ENCODE data around the gene NIFK. TPM values are rescaled to one million over a fixed set of nuclear protein-coding genes. Genes with fewer than 3 reads are reported as not detected.

The NIFK gene
- total RNA-seq, 1 experiment from 2014 or later, result 171 TPM

- no peak for DNase-seq (ENCODE audit: unreplicated experiment)
- H3K4me1 Mint-ChIP-seq (ENCODE audit: insufficient read depth, unreplicated experiment), result peaks cover 11% of the 10 kb centered on the region
- CTCF ChIA-PET, result interaction anchor here (0.6 kb wide), 1 partner anchor 687 kb away, joined by 4 read pairs; no protein-coding TSS in a partner anchor
- peaks cover 18% of the 10 kb centered on the region for H3K36me3 Mint-ChIP-seq (ENCODE audit: insufficient read depth, unreplicated experiment)
- H3K27me3 Mint-ChIP-seq (ENCODE audit: insufficient read depth, unreplicated experiment), result no peaks in the 10 kb centered on the region
- H3K4me3 Mint-ChIP-seq (ENCODE audit: unreplicated experiment), result no peak overlapping the region
- intact Hi-C loops (cut with micrococcal nuclease), result no loop called here
- BruUV-seq (replicated peaks), result no TSS peak
- POLR2A ChIA-PET, result interaction anchor here (0.6 to 1.5 kb wide), 2 partner anchors 17 to 56 kb away, joined by 4 read pairs; partner anchors contain the start of gene TSN
- no peak overlapping the region for H3K27ac Mint-ChIP-seq (ENCODE audit: low read depth, unreplicated experiment)
- TF ChIP-seq CTCF (IDR thresholded peaks at IDR 0.05; ENCODE audit: unreplicated experiment), result no peak
- H3K9me3 Mint-ChIP-seq (ENCODE audit: unreplicated experiment), result no peaks in the 10 kb centered on the region
These were observed 35.5 kb upstream of the NIFK start for GRCh38 chr2:121771976-121772742.

- H3K4me1 Mint-ChIP-seq (ENCODE audit: insufficient read depth, unreplicated experiment), result no peaks in the 10 kb centered on the region
- no peak overlapping the region for H3K27ac Mint-ChIP-seq (ENCODE audit: low read depth, unreplicated experiment)
- no TSS peak for BruUV-seq (replicated peaks)
- ChIA-PET CTCF (interaction anchor here (0.6 to 1.1 kb wide), 3 partner anchors 33 to 602 kb away, joined by 3 to 6 read pairs (median 4); no protein-coding TSS in a partner anchor), POLR2A (interaction anchor here (0.7 to 0.8 kb wide), 2 partner anchors 9 to 11 kb away, joined by 3 read pairs; no protein-coding TSS in a partner anchor)
- peaks cover 57% of the 10 kb centered on the region for H3K36me3 Mint-ChIP-seq (ENCODE audit: insufficient read depth, unreplicated experiment)
- intact Hi-C loops (cut with micrococcal nuclease), result no loop called here
- TF ChIP-seq CTCF (IDR thresholded peaks at IDR 0.05; ENCODE audit: unreplicated experiment), result no peak
- no peaks in the 10 kb centered on the region for H3K27me3 Mint-ChIP-seq (ENCODE audit: insufficient read depth, unreplicated experiment)
- DNase-seq (ENCODE audit: unreplicated experiment), result no peak
- H3K9me3 Mint-ChIP-seq (ENCODE audit: unreplicated experiment), result no peaks in the 10 kb centered on the region
- no peak overlapping the region for H3K4me3 Mint-ChIP-seq (ENCODE audit: unreplicated experiment)
These were observed 31.6 kb upstream of the NIFK start for GRCh38 chr2:121768143-121768755.

GRCh38 chr2:121766624-121767023 is 29.9 kb upstream of the NIFK start:
- H3K9me3 Mint-ChIP-seq (ENCODE audit: unreplicated experiment), result no peaks in the 10 kb centered on the region
- no peak overlapping the region for H3K27ac Mint-ChIP-seq (ENCODE audit: low read depth, unreplicated experiment)
- H3K27me3 Mint-ChIP-seq (ENCODE audit: insufficient read depth, unreplicated experiment), result no peaks in the 10 kb centered on the region
- DNase-seq (ENCODE audit: unreplicated experiment), result no peak
- no TSS peak for BruUV-seq (replicated peaks)
- intact Hi-C loops (cut with micrococcal nuclease), result no loop called here
- TF ChIP-seq CTCF (IDR thresholded peaks at IDR 0.05; ENCODE audit: unreplicated experiment), result no peak
- H3K4me1 Mint-ChIP-seq (ENCODE audit: insufficient read depth, unreplicated experiment), result no peaks in the 10 kb centered on the region
- CTCF ChIA-PET, result no interaction called here
- peaks cover 74% of the 10 kb centered on the region for H3K36me3 Mint-ChIP-seq (ENCODE audit: insufficient read depth, unreplicated experiment)
- H3K4me3 Mint-ChIP-seq (ENCODE audit: unreplicated experiment), result no peak overlapping the region
- POLR2A ChIA-PET, result no interaction called here

GRCh38 chr2:121764681-121765228 is 28.1 kb upstream of the NIFK start:
- Mint-ChIP-seq H3K27ac (ENCODE audit: low read depth, unreplicated experiment) (no peak overlapping the region), H3K4me3 (ENCODE audit: unreplicated experiment) (no peak overlapping the region), H3K27me3 (ENCODE audit: insufficient read depth, unreplicated experiment) (no peaks in the 10 kb centered on the region), H3K9me3 (ENCODE audit: unreplicated experiment) (no peaks in the 10 kb centered on the region), H3K36me3 (ENCODE audit: insufficient read depth, unreplicated experiment) (peaks cover 92% of the 10 kb centered on the region), H3K4me1 (ENCODE audit: insufficient read depth, unreplicated experiment) (no peaks in the 10 kb centered on the region)
- ChIA-PET CTCF (interaction anchor here (0.7 kb wide), 1 partner anchor 47 kb away, joined by 4 read pairs; no protein-coding TSS in a partner anchor), POLR2A (interaction anchor here (1.0 kb wide), 1 partner anchor 9 kb away, joined by 4 read pairs; the partner anchor contains the start of gene TSN)
- intact Hi-C loops (cut with micrococcal nuclease), result no loop called here
- BruUV-seq (replicated peaks), result no TSS peak
- no peak for DNase-seq (ENCODE audit: unreplicated experiment)
- no peak for TF ChIP-seq CTCF (IDR thresholded peaks at IDR 0.05; ENCODE audit: unreplicated experiment)

Measured in MCF 10A (cell line).